ENCODE data around the gene METTL1.

METTL1 gene

DNA sequence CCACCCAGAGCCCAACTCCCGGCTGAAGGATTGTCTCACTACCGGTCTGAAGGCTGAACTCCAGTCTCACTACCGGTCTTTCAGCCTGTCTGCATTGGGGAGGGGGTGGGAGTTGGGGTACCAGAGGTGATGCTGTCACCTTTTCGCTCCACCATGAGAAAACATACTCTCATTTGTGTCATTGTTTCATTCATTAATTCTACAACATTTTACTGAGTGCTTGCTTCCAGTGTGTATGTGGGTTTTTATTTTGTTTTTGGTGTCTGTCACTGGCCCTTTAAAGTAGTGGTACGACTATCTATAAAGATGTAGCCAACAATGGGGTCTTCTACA lies 19.3 kb downstream of the METTL1 start:
- DNase-seq, result no peak

DNA sequence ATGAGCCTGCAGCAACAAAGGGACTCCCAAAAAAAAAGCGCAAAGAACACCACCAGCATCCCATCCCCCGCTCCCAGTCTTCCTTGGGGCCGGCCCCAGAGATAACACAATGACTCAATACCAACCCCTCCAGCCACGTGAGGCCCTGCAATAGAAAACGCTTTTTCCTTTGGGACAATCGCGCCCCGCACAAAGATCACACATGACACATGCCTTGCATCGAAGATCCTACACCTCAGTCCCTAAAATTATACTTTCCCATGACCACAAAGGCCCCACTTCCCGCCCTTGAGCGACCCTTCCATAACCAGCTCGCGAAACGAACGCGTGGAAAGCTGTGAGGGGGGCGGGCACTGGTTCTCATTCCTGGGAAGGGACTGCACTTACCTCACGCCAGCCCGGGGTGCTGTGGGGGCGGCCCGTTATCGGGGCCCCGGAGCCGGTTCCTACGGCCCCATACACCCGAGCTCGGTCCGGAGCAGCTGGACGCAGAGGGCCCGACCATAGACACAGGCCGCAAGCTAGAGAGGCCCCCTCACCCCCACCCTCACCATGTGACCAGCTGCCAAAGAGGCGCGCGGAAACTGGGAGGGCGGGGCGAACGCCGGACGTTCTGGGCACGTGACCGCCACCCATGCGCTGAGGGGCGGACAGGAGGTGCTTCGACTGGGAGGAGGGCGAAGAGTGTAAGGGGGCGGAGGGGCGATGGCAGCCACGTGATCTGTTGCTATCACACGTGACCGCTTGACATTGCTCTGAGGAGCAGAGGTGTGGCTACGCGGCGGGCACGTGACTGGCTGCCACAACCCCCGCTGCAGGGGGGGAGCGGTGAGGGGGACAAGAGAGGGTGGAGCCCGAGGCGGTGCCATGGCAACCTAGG lies 19.9 kb downstream of the METTL1 start, which contains the start of gene CDK4:
Gene CDK4 (minus strand): TSS at position 523 of the 880 bp plus-strand sequence. CDS start 593 bp downstream, outside the sequence.
- DNase-seq, result peak; percentile 100

DNA sequence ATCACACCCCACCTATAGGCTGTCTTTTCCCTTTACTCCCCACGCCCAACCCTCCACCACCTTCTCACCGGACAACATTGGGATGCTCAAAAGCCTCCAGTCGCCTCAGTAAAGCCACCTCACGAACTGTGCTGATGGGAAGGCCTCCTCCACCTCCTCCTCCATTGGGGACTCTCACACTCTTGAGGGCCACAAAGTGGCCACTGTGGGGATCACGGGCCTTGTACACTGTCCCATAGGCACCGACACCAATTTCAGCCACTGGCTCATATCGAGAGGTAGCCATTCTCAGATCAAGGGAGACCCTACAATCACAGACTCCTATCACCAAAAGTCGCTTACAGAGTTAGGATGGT lies 20.5 kb downstream of the METTL1 start:
- DNase-seq, result no peak

DNA sequence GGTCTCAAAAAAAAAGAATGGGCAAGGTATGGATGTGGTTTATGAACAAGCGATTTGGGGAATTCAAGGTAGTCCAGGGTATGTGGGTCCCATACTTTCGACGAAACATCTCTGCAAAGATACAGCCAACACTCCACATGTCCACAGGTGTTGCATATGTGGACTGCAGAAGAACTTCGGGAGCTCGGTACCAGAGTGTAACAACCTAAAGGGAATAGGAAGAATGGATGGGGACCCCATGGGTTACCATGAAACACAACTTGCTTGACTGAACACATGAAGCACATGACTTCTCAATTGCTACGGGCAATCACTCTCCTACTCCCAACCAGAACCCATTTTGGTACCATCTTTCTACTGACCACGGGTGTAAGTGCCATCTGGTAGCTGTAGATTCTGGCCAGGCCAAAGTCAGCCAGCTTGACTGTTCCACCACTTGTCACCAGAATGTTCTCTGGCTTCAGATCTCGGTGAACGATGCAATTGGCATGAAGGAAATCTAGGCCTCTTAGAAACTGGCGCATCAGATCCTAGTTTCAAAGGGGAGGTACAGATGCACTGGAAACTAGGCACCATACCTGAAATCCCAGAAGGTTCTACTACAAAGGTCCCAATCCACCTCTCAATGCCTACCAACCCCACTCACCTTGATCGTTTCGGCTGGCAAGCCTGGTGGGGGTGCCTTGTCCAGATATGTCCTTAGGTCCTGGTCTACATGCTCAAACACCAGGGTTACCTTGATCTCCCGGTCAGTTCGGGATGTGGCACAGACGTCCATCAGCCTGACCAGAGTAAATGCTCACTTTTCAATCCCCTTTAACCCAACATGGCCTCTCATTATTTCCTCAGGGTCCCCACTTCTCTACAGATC lies 21.1 kb downstream of the METTL1 start:
- no peak for DNase-seq

DNA sequence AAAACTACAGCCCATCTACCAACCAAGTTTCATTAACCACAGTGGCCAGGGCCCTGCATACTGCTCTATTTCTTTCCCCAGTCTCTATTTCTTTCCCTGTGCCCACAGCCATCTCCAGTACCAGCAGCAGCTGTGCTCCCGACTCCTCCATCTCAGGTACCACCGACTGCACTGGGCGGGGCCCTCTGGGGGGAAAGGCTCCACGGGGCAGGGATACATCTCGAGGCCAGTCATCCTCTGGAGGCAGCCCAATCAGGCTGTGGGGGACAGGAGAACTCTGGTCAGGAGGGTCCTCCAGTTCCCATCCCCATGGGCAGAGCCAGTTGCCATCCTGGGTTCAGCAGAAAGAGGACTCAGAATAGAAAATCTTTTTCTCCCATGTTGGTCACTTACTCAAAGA lies 22.8 kb downstream of the METTL1 start:
- DNase-seq, result no peak

DNA sequence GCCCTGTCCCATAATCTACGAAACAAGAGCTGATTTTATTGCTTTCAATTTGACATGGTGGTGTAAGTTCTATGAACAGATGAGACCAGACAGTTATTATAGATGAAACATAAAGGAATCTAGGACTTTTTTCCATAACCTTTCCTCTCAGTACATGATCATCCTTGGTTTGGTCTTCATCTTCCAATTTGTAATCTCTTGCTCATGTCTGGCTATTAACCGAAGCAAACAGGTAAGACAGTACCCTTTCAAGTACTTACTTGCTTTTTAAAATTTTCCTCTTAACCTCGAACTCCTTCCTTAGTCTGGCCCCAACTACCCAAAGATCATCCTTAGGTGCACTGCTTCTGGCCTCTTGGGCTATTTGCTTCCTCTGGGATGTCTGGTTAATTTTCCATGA lies 25.9 kb downstream of the METTL1 start:
- DNase-seq, result no peak

DNA sequence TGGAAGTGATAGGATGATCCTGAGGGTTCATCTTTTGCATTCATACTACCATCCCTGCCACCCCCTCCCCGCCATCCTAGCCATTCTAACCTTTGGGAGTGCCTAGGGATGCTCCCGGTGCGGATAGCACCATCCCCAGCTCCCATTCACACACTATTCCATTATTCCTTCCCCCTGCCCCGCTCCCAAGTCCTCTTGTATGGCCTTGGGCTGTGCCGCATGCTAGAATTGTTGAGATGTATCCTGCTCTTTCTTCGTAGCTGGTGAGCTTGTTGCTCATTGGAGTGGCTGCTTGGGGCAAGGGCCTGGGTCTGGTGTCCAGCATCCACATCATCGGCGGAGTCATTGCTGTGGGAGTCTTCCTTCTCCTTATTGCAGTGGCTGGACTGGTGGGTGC lies 26.4 kb downstream of the METTL1 start:
- DNase-seq, result no peak

DNA sequence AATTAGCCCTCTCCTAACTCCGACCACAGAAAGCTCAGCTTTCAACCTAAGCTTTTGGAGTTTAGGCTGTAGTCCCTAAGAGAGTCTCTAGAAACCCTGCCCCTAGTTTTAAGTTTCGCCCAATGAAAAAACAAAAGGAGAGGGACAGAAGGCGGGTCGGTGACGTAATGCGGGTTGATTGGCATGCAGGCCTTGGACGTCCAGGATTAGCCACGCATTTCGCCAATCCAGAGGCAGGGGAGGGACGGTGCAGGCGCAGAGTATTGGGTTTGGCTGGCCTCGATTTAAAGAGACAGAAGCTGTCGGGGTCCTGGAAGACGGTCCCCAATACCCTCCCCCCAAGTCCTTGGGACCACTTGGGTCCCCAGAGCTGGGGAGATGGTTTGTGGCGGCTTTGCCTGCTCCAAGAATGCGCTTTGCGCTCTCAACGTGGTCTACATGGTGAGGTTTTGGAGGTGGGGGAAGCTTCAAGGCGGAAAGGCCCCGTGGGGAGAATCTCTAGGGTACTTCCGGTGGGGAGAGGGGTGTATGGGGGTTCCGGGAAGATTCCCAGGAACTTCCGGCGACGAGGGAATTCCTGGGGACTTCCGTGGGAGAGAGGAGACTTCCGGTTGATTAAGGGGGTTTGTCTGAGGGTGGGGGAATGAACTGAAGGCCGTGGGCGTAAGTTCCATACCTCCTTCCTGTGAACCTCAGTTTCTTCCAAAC lies 27.0 kb downstream of the METTL1 start, which contains the start of gene TSPAN31:
Gene TSPAN31 (plus strand): TSS at position 263 of the 708 bp plus-strand sequence. CDS start 116 bp downstream, at position 379.
- peak; percentile 98 for DNase-seq

DNA sequence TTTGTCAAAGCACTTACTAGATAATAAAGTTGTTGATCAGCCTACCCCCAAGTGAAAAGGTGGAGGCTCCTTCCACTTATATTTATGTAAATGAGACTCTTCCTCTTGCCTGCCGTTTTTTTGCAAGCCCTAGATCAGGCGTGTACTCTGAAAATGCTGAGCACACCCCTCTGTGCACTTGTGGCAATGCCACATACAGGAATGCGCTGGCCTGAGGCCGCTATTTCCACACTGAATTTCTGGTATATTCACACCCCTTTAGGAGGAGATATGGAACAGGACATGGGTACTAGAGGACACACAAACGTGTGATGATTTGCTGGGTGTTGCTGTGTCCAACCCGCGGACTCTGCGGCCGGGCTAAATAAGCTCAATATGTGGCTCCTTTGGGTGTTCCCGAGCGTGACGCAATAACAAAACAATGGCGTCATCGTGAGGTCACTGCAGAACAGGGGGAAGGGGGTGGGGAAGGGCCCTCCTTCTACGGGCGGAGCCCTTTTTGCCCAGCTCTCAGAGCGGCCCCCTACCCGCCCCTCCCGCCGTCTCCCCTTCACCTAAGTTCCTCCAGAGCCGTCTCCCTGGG lies 27.6 kb downstream of the METTL1 start:
- DNase-seq, result no peak

DNA sequence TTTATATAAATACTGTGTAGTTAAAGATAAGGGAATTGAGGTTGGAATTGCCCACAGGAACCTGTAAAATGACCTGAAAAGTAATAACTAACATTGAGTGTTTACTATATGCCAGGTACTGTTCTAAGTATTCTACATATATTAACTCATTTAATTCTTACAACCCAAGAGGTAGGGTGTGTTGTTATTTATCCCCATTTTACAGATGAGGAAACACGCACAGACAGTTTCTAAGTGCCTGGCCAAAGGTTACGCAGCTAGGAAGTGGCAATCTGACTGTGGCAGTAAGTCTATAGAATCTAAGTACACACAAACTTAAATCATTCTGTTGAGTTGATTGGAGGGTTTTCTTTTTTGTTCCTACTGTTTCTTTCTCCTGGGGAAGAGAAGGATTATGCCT lies 28.1 kb downstream of the METTL1 start:
- no peak for DNase-seq

DNA sequence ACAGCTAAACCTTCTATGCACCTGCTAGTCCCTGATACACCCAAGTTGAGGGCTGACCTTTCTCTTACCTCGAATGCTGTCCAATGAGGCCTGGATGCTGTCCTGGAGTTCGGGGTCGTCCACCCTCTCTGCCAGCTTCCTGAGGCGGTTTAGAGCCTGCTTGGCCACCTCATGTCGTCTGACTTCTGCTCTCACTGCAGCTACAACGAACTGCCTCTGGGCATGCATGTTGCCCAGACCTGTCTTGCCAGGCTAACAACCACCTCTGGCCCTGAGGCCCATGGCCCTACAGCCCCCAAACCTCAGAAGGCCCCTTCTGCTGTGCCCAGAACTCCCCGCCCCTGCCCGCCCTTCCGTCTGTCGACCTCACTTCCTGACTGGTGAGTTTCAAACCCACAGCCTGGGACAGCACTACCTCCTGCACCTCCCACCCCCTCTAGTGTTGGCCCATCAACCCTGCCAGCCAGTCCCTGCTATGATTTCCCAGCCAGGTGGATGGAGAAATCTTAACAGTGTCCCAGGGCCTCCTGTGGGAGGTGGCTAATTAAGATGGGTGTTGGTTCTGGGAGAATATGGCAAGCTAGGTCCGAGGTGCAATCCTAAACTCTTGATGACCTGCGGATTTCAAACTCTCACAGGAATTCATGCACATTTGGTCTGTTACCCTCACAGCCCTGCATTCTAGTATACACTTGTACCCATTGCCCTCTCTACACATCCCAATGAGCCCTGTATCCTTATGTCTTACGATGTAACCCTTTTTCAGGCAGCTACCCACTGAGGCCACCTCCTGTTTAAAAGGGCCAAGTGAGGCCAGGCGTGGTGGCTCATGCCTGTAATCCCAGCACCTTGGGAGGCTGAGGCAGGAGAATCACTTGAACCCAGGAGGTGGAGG lies 29.8 kb downstream of the METTL1 start:
- no peak for DNase-seq

DNA sequence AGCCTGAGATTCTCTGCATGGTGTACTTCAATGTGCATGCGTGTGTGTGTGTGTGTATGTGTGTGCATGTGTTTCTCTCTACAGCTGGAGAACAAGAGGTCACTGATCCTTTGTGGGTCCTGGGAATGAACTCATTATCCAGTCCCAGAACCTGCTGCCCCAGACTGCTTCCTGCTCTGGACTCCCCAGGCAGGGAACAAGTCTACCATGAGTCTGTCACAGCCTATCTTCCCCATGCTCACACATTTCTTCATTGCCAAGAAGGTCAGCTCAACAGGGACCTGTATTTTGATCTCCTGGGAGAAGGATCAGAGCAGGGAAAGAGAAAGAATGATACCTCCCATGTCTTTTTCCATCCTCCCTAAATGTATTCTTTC lies 30.5 kb downstream of the METTL1 start:
- no peak for DNase-seq

DNA sequence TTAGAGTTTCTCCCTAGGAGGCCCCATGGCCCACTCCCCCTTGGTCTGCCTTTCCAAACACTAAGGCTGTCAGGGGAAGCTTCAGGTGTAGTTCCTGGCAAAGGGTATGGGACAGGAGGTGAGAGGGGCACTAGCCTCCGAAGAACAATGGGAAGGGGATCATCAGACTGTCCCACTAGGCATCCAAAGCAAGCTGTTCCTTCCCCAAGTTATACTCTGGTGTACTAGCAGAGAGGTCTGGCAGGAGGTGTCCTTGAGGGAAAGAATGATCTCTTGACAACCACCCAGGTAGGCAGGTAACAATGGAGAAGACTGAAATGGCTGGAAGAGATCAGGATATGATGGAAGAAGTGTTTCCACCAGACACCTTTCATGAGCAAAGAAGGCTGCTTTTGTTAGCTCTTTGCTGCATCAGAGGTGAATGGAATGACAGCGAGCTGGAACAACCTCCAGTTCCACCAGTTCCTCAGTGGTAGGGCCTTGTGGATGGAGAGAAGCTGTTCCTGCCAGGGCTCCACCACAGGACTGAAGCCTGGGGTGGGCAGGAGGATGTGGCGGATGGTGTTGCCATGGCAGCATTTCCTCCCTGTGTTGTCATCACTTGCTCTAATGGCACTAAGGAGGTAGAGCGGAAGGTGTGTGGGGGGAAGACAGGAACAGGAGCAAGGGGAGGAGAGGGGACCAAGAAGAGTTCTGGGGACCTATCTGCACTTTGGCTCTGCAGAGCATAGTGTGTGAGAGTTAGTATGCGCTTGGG lies 31.1 kb downstream of the METTL1 start:
- DNase-seq, result no peak

DNA sequence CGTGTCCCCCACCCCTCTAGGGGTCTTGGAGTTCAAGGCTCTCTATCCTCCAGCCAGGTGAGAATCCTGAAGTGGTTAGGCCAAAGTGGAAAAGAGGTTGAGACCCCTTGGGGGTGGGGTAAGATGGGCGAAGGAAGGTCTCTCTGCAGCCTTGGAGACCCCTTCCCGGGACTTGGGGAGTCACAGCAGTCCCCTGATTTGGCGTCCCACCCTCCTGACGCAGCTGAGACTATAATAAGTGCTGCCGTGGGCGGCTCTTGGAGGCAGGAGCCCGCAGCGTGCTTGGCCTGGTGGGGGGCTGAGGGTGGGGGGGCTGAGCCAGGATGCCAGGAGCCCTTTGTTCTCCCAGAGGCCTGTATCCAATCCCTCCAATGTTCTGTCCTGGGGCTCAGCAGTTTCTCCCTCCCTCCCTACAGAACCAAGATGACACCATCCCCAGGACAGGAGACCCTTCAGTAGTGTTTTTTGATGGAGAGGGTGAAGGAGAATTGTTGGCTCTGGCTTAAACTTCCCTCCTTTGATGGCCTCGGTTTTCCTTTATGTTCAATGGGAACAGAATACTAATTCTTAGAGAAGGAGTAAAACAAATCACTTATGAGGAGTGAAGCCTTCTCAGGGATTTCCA lies 31.9 kb downstream of the METTL1 start:
- DNase-seq, result no peak

DNA sequence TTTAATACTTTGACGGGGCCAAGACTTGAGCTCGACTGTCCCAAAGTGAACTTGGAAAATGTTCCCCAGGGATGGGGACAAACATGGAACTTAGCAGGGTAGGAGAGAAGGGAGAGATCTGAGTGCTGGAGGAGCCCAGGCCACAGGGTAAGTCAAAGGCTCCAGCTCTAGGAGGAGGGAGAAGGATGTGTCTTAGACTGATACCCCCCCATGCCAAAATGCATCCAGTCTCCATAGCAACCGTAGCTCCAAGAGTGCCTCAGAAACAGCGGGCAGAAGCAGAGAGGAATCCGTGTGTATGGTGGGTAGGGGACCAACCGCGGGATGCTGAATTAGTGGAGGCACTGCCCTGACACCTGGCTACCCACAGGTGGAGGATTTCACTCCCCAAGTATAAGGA lies 32.5 kb downstream of the METTL1 start:
- no peak for DNase-seq

DNA sequence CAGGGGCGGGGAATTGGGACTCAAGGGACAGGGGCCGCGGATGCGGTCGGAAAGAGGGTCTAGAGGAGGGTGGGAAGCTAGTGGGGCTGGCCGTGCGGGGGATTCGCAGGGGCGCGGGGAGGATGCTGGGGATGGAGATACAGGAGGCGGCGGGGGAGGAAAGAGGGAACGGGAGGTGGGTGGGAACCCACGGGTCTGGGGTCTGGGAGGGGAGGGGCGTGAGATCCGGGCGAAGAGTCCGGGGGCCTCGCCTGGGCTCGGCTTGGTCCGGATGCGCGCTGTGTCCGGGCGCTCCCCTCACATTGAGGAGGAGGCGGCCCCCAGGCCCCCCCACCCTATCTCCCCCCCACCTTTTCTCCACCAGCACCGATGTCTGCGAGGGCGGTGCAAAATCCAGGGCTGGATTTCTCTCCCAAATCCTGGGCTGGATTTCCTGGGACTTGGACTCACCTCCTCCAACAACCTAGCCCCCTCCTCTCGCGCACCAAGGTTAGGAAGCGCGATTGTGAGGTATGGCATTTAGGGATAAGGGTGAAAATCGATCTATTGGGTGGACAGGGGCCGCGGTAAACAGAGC lies 33.2 kb downstream of the METTL1 start, which contains the start of gene AGAP2:
Gene AGAP2 (minus strand): TSS at position 82 of the 577 bp plus-strand sequence. CDS start 496 bp downstream, outside the sequence.
- no peak for DNase-seq

DNA sequence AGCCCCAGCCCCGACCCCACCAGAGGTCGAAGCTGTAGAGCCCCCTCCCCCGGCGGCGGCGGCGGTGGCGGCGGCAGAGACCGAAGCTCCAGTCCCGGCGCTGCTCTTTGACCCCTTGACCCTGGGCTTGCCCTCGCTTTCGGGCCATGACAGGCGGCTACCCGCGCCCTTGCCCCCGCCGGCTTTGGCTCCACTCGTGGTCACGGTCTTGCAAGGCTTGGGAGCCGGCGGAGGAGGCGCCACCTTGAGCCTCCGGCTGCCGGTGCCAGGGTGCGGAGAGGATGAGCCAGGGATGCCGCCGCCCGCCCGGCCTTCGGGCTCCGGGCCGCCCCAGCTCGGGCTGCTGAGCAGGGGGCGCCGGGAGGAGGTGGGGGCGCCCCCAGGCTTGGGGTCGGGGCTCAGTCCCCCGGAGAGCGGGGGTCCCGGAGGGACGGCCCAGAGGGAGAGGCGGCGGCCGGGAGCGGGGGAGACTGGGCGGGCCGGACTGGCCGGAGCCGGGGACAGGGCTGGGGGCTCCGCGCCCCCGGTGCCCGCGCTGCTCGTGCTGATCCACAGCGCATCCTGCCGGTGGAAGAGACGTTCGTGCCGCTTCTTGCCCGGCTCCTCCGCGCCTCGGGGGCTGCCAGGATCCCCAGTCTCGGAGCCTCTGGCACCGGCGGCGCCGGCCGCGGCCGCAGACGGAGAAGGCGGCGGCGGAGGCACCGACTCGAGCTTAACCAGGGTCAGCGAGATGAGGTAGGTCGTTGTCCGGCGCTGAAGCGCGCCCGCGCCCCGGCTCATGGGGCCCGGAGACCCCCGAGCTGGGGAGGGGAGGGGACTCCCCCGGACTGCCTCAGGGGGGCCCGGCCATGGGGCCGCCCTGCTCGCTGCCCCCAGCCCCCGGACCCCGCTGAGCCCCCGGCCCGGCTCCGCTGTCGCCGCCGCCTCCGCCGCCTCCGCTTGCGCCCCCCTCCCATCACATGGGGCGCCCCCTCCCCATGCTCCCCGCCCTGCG lies 34.1 kb downstream of the METTL1 start:
- peak; percentile 31 for DNase-seq

DNA sequence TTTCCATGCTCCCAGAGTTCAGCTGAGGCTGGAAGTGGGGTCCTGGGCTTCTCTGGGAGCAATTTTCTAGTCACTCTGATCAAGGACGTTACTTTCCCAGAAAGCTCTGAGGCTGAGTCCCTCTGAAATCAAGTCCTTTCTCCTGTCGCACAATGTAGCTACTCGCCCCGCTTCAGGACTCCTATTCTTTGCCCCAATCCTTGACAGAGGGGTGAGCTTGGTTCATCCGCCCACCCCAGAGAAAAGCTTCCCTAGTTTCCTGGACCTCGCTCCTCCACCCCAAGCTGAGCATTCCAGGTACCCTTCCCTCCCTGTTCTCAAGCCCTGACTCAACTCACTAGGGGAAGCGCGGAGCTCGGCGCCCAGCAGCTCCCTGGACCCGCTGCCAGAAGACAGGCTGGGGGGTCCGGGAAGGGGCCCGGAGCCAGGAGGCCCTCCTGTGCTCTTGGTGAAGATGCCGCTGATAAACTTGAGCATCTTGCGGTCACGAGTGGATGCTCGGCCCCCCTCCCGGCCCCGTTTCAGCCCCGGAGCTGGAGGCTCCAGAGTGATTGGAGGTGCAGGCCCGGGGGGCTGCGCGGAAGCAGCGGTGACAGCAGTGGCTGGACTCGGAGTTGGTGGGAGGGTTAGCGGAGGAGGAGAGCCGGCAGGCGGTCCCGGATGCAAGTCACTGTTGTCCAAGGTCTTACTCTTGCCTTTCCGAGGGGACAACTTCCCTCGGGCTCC lies 35.0 kb downstream of the METTL1 start:
- DNase-seq, result no peak

Data from EL (cell line).